GM12892 (cell line): ENCODE results near the gene TMEM270.

Experiments used
- POLR2A ChIP-seq: IDR thresholded peaks from 2 replicates; pipeline ENCODE4 v1.6.1; 2011; ENCODE audit warnings: low read depth, low read length, control low read depth
- POLR2AphosphoS5 ChIP-seq: IDR thresholded peaks from 2 replicates; pipeline ENCODE4 v1.6.1; 2011; ENCODE audit warnings: low read depth, low read length, control low read depth
- TAF1 ChIP-seq: IDR thresholded peaks from 2 replicates; pipeline ENCODE4 v1.6.1; 2011; ENCODE audit warnings: low read depth, mild to moderate bottlenecking, control low read depth, low read length, borderline replicate concordance

DNA sequence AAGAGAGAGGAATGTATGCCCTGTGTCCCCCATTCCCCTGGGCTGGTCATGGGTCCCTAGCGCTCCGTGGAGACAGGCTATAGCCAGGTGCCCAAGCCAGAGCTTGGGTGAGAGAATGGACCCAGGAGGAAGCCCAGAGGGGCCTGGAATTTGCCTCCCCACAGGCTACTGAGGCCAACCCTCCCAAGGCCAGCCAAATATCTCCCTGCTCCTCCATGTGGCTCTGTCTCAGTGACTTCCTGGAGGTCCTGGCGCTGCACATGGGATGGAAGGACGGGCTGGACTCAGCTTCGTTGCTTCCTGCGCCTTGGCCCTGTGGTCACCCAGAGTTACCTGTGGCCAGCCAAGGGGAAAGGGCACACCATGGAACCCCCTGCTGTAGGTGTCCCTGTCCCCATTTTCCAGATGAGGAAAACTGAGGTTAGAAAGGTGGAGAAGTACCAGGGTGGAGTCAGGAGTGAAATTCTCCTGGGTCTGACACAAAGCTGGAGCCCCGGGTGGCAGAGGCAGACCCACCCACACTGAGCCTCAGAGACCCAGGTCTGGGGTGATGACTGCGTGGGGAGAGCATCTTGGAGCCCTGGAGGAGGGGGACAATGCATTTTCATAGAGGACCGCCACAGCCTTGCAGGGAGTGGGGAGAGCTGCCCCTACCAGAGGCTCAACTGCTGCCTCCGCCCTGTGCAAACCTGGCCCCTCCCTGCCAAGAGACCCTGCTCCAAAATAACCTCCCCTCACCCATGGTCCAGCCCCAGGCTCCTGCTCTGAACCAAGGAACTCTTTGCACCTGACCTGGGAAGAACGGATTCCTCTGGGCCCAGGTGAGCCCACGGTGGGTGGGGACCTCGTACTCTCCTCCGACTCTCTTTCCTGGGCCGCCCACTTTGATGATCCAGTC, 42.6 kb downstream of the TMEM270 start:
- TF ChIP-seq POLR2A (no peak), POLR2AphosphoS5 (no peak), TAF1 (no peak)
